Sigmoid colon (tissue), 7 donors: Measurements from ENCODE around the gene OR5AR1. TPM values are rescaled to one million over a fixed set of nuclear protein-coding genes. Genes with fewer than 3 reads are reported as not detected.

Experiments used
- DNase-seq: peaks from one replicate; pipeline ENCODE4 v3.0.0-alpha.2; 2019
- H3K27ac ChIP-seq, 4 donors: fragments of 200-600 bp; sonication (generic); one replicate each; pipeline ENCODE4 v1.5.1; 2016 to 2019; ENCODE audit warnings: mild to moderate bottlenecking in 1 of 4
- H3K27me3 ChIP-seq, 3 donors: fragments of 200-600 bp; sonication (generic); one replicate each; pipeline ENCODE4 v1.5.1; 2019; ENCODE audit warnings: mild to moderate bottlenecking in 1 of 3
- H3K36me3 ChIP-seq, 4 donors: fragments of 200-600 bp; sonication (generic); one replicate each; pipeline ENCODE4 v1.5.1; 2016 to 2019
- H3K4me1 ChIP-seq, 4 donors: fragments of 200-600 bp; sonication (generic); one replicate each; pipeline ENCODE4 v1.5.1; 2017 to 2019
- H3K4me3 ChIP-seq, 4 donors: fragments of 200-600 bp; sonication (generic); one replicate each; pipeline ENCODE4 v1.5.1; 2017 to 2019; ENCODE audit warnings: mild to moderate bottlenecking in 2 of 4, moderate library complexity in 1 of 4
- H3K9me3 ChIP-seq, 4 donors: fragments of 200-600 bp in 3 of 4; sonication (generic) in 3 of 4; one replicate each; pipeline versions ENCODE4 v1.5.1 to v1.6.1; 2013 to 2019
- EP300 ChIP-seq, 4 donors: sonication (generic); formaldehyde crosslinking; IDR thresholded peaks; one replicate each; pipeline ENCODE4 v1.6.1; 2017; ENCODE audit warnings: antibody characterized with exemption in 4 of 4
- POLR2A ChIP-seq, 2 donors: fragments of 450-650 bp; IDR thresholded peaks; one replicate each; pipeline ENCODE4 v1.6.1; 2016; ENCODE audit warnings: antibody characterized with exemption in 2 of 2, mild to moderate bottlenecking in 2 of 2, moderate library complexity in 2 of 2
- POLR2AphosphoS5 ChIP-seq, 4 donors: sonication (generic); formaldehyde crosslinking; IDR thresholded peaks; one replicate each; pipeline ENCODE4 v1.6.1; 2017; ENCODE audit warnings: antibody characterized with exemption in 4 of 4
- WGBS, 2 donors: extraction: QIAGEN DNeasy Blood & Tissue Kit; methylation state at CpG; one replicate each; pipeline ENCODE4 v1.1.7; 2013; 5-methylcytosine and 5-hydroxymethylcytosine counted together
- intact Hi-C: fragments of 100-400 bp; cut with DNase I; formaldehyde crosslinking; loops from one replicate; pipeline ENCODE4 v1.15.1; 2023
- polyA plus RNA-seq, 3 donors: library from polyadenylated mRNA; stranded (reverse); fragments of 200-250 nt; gene quantifications; one replicate each; pipeline ENCODE4 v1.2.3, GENCODE V29; 2013
- total RNA-seq, 4 donors: library from RNA; depleted of rRNA; stranded (reverse); fragments of >200 nt; gene quantifications; one replicate each; pipeline ENCODE4 v1.1.0, GENCODE V29; 2016
- TF ChIP-seq, protein P1 (sequence below), 4 experiments: fragments of 450-650 bp in 3 of 4; fragments of 200-600 bp in 1 of 4; IDR thresholded peaks; one replicate each; pipeline ENCODE4 v1.5.1; 2016 to 2019; ENCODE audit warnings: antibody characterized with exemption in 4 of 4, mild to moderate bottlenecking in 3 of 4, moderate library complexity in 2 of 4
- donor health status: healthy with polysubstance abuse.
- donor health status: Bipolar disorder and iron deficiency.
- donor health status: healthy.

The OR5AR1 gene
- total and polyA plus RNA-seq, 7 donors: not detected

GRCh38 chr11:56693428-56693827 is 29.9 kb downstream of the OR5AR1 start:
- TF ChIP-seq, protein P1, sequence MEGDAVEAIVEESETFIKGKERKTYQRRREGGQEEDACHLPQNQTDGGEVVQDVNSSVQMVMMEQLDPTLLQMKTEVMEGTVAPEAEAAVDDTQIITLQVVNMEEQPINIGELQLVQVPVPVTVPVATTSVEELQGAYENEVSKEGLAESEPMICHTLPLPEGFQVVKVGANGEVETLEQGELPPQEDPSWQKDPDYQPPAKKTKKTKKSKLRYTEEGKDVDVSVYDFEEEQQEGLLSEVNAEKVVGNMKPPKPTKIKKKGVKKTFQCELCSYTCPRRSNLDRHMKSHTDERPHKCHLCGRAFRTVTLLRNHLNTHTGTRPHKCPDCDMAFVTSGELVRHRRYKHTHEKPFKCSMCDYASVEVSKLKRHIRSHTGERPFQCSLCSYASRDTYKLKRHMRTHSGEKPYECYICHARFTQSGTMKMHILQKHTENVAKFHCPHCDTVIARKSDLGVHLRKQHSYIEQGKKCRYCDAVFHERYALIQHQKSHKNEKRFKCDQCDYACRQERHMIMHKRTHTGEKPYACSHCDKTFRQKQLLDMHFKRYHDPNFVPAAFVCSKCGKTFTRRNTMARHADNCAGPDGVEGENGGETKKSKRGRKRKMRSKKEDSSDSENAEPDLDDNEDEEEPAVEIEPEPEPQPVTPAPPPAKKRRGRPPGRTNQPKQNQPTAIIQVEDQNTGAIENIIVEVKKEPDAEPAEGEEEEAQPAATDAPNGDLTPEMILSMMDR (IDR thresholded peaks at IDR 0.05): no peak
- TF ChIP-seq POLR2AphosphoS5 (IDR thresholded peaks at IDR 0.05) (no peak), POLR2A (IDR thresholded peaks at IDR 0.05) (no peak), EP300 (IDR thresholded peaks at IDR 0.05) (no peak)
- H3K4me3 ChIP-seq: no peak overlapping the region
- H3K36me3 ChIP-seq: no peaks in the 10 kb centered on the region
- no peaks in the 10 kb centered on the region for H3K4me1 ChIP-seq
- H3K27ac ChIP-seq: no peak overlapping the region
- no peak for DNase-seq
- intact Hi-C loops: no loop called here
- no peaks in the 10 kb centered on the region for H3K27me3 ChIP-seq
- H3K9me3 ChIP-seq: no peaks in the 10 kb centered on the region
- 50 to 72% methylated on average over 2 of the region's 2 CpGs for WGBS, 2 donors

DNA sequence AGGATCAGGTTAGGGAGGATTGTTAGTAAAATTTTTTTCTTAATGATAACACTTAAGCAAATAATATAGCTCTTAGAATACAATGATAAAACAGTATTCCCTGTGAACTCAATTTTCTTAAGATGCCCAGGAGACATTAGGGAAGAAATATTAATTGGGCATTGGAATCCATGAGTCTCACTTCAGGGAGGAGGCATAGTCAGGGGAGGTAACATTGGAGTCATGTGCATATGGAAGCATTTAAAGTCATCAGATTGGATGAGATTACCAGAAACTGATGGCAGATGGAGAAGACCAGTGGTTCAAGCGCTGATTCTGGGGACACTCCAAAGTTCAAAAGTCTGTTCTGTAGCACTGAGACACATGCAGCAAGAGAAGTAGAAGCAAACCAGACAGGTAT is 35.3 kb downstream of the OR5AR1 start, which contains the start of gene OR9G1:
TSS of gene OR9G1 (plus strand) at position 301 of the 400 bp plus-strand sequence. CDS start 1,293 bp downstream, outside the sequence.
- intact Hi-C loops: no loop called here
- no peak for DNase-seq
- Histone ChIP-seq H3K9me3 (no peaks in the 10 kb centered on the region), H3K4me3 (no peak within 1 kb of the TSS), H3K27me3 (no peaks in the 10 kb centered on the region), H3K27ac (no peak within 1 kb of the TSS), H3K36me3 (no peaks in the 10 kb centered on the region), H3K4me1 (no peaks in the 10 kb centered on the region)
- TF ChIP-seq POLR2A (IDR thresholded peaks at IDR 0.05) (no peak), POLR2AphosphoS5 (IDR thresholded peaks at IDR 0.05) (no peak), EP300 (IDR thresholded peaks at IDR 0.05) (no peak)
- TF ChIP-seq, protein P1 (IDR thresholded peaks at IDR 0.05): no peak
- 94 to 95% methylated on average over 1 of the region's 1 CpG for WGBS, 2 donors

GRCh38 chr11:56700242-56700913 is 36.9 kb downstream of the OR5AR1 start:
- no peak for DNase-seq
- no peaks in the 10 kb centered on the region for H3K4me1 ChIP-seq
- H3K27ac ChIP-seq: no peak overlapping the region
- intact Hi-C loops: no loop called here
- H3K4me3 ChIP-seq: no peak overlapping the region
- H3K36me3 ChIP-seq: no peaks in the 10 kb centered on the region
- H3K27me3 ChIP-seq: no peaks in the 10 kb centered on the region
- no peak for TF ChIP-seq EP300 (IDR thresholded peaks at IDR 0.05)
- no peak for TF ChIP-seq POLR2AphosphoS5 (IDR thresholded peaks at IDR 0.05)
- TF ChIP-seq, protein P1 (IDR thresholded peaks at IDR 0.05): no peak
- TF ChIP-seq POLR2A (IDR thresholded peaks at IDR 0.05): no peak
- WGBS, 2 donors: 63% methylated on average over 10 of the region's 10 CpGs
- no peaks in the 10 kb centered on the region for H3K9me3 ChIP-seq

DNA sequence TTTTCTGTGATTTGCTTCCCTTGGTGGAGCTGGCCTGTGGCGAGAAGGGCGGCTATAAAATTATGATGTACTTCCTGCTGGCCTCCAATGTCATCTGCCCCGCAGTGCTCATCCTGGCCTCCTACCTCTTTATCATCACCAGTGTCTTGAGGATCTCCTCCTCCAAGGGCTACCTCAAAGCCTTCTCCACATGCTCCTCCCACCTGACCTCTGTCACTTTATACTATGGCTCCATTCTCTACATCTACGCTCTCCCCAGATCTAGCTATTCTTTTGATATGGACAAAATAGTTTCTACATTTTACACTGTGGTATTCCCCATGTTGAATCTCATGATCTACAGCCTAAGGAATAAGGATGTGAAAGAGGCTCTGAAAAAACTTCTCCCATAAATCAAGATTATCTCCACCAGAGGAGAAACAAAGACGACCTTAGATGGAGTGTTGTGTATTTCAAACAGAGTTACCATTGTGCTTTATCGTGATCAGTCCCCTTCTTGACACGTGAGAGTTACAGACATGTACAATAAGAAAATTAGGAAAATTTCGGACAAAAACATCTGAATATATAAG is 37.5 kb downstream of the OR5AR1 start:
- H3K9me3 ChIP-seq: no peaks in the 10 kb centered on the region
- H3K27ac ChIP-seq: no peak overlapping the region
- H3K4me3 ChIP-seq: no peak overlapping the region
- no peak for TF ChIP-seq POLR2A (IDR thresholded peaks at IDR 0.05)
- no peak for TF ChIP-seq POLR2AphosphoS5 (IDR thresholded peaks at IDR 0.05)
- TF ChIP-seq, protein P1 (IDR thresholded peaks at IDR 0.05): no peak
- TF ChIP-seq EP300 (IDR thresholded peaks at IDR 0.05): no peak
- no peaks in the 10 kb centered on the region for H3K4me1 ChIP-seq
- WGBS, 2 donors: 72 to 80% methylated on average over 8 of the region's 8 CpGs
- intact Hi-C loops: no loop called here
- H3K36me3 ChIP-seq: no peaks in the 10 kb centered on the region
- H3K27me3 ChIP-seq: no peaks in the 10 kb centered on the region
- no peak for DNase-seq
